Measurements from ENCODE around the gene MPZ.

The MPZ gene

DNA sequence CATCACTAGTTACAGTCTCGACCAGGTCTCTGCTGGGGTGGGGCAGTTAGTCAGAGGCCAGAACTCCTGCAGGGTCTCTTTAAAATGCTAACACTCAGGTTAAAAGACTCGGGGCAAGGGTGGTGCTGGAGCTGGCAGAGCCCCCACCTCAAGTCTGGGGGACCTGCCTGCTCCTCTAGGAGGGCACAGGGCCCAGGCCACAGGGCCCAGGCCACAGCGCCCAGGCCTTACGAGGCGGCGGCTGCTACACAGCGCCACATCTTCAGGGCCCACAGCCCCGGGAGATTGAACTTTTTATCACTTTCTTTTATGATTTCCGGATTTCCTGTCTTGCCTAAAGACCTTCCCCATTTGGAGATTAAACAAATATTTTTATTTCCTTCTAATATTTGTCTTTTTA lies 10.4 kb downstream of the MPZ start:
- no peak overlapping the region for H3K4me3 ChIP-seq (replicated peaks; ENCODE audit: low read depth, low read length)
- DNase-seq (ENCODE audit: low read depth), result no peak
- TF ChIP-seq, protein P1, sequence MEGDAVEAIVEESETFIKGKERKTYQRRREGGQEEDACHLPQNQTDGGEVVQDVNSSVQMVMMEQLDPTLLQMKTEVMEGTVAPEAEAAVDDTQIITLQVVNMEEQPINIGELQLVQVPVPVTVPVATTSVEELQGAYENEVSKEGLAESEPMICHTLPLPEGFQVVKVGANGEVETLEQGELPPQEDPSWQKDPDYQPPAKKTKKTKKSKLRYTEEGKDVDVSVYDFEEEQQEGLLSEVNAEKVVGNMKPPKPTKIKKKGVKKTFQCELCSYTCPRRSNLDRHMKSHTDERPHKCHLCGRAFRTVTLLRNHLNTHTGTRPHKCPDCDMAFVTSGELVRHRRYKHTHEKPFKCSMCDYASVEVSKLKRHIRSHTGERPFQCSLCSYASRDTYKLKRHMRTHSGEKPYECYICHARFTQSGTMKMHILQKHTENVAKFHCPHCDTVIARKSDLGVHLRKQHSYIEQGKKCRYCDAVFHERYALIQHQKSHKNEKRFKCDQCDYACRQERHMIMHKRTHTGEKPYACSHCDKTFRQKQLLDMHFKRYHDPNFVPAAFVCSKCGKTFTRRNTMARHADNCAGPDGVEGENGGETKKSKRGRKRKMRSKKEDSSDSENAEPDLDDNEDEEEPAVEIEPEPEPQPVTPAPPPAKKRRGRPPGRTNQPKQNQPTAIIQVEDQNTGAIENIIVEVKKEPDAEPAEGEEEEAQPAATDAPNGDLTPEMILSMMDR (IDR thresholded peaks at IDR 0.05; ENCODE audit: low read length, missing control alignments), result no peak

DNA sequence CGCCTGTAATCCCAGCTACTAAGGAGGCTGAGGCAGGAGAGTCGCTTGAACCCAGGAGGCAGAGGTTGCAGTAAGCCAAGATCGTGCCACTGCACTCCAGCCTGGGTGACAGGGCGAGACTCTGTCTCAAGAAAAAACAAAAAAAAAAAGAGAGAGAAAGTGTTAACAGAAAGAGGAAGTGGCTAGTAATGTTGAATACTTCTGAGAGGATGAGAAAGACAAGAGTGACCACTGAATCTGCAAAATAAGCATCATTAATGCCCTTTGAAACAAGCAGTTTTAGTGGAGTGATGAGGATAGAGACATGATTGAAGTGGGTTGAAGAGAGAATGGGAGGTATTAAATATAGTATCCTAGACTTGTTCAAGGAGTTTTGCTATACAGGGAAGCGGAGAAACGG lies 11.7 kb downstream of the MPZ start:
- TF ChIP-seq, protein P1 (IDR thresholded peaks at IDR 0.05; ENCODE audit: low read length, missing control alignments), result no peak
- DNase-seq (ENCODE audit: low read depth), result no peak
- H3K4me3 ChIP-seq (replicated peaks; ENCODE audit: low read depth, low read length), result no peak overlapping the region

DNA sequence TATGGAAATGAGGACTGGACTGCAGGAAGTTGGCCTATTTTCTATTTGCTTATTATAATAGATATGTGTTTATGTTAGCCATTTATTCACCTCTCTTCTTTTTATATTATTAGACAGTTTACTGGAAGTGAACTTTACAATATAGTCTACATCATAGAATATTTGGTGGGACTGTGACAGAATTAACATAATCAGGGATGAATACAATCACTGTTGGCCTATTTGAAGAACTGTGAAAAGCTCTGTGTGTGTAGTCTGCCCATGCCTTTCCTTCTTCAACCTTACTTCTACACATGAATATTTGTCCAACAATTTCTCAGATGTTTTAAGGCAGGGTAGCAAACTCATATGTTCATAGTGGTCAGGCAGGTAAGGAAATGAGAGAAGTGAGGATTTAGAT lies 12.4 kb downstream of the MPZ start:
- TF ChIP-seq, protein P1 (IDR thresholded peaks at IDR 0.05; ENCODE audit: low read length, missing control alignments), result no peak
- DNase-seq (ENCODE audit: low read depth), result no peak
- no peak overlapping the region for H3K4me3 ChIP-seq (replicated peaks; ENCODE audit: low read depth, low read length)

DNA sequence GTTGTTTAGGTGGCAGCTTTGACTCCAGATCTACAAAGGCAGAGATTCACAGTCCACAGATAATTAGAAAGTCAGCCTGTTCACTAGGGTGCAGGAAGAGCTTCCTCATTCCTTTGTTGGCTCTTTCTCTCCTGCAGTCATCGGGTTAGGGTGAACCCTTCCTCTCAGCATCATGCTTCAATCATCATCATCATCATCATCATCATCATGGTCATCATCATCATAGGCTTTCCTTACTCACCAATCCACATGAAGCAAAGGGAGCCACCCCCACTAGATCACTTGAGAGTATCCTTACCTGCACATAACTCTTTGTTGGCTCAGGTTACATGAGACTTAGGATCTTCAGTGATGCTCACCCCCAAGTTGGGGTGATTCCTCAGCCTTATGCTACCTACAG lies 19.0 kb downstream of the MPZ start:
- no peak overlapping the region for H3K4me3 ChIP-seq (replicated peaks; ENCODE audit: low read depth, low read length)
- DNase-seq (ENCODE audit: low read depth), result no peak
- TF ChIP-seq, protein P1 (IDR thresholded peaks at IDR 0.05; ENCODE audit: low read length, missing control alignments), result no peak

DNA sequence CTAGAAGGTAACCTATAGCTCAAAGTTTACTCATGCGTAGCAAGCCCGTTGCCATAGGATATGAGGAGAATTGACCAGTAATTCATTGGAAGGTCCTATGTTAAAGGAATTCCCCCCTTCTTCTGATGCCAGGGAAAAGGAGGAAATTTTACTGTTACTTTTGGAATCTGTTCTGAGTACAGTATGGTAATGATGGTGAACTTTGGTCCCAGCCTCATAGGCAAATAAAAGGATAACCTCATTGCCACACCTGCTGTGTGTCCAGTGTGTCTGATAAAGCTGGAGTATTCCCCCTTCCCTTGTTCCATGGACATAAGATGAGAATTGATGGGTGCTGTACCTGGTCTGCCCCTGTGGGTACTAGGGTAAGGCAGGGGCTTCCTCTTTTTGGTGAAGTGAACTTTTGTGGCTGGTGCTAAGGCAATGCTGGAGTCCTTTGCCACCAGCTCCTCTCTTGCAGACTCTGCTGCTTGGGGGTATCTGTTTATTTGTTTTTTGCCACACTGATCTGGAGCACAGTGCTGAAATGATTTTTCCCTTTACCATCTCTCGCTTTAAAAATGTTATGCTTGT lies 22.2 kb downstream of the MPZ start:
- no peak overlapping the region for H3K4me3 ChIP-seq (replicated peaks; ENCODE audit: low read depth, low read length)
- TF ChIP-seq, protein P1 (IDR thresholded peaks at IDR 0.05; ENCODE audit: low read length, missing control alignments), result no peak
- no peak for DNase-seq (ENCODE audit: low read depth)

DNA sequence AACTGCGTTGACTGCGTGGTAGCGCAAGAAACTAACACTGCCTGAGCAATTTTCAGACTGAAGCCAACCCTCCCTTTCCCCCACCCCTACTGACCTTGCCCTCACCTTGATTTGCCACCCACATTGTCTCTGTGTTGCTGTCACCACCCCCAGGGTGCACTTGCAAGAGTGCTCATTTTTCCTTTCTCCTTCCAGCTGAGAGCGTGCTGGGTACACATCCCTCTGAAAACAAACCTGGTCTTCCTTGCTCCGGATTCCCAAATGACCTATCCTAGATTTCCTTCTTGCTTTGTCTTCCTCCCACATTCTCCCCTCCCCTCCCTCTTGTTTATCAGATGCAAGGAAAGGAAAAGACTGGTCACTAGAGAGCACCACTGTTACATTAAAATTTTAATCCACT lies 24.2 kb downstream of the MPZ start:
- TF ChIP-seq, protein P1 (IDR thresholded peaks at IDR 0.05; ENCODE audit: low read length, missing control alignments), result no peak
- DNase-seq (ENCODE audit: low read depth), result no peak

DNA sequence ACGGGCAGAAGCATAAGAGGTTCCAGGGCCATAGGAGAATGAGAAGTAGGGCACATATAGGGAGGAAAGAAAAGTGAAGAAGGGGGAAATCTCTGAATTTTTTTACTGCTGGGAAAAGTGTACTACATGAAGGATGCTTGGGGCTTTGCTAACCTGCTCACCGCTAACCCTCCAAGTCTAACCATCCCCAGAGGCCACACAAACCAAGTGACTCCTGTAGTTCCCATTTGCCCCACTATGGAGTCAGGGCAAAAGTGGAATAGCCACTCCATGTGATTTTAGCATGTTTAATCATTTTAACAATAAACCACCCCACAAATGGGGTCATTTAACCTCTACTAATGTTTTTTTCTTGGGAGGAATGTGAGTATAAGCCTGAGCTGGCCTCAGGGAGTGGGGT lies 24.7 kb downstream of the MPZ start:
- DNase-seq (ENCODE audit: low read depth), result no peak
- TF ChIP-seq, protein P1 (IDR thresholded peaks at IDR 0.05; ENCODE audit: low read length, missing control alignments), result no peak
- no peak overlapping the region for H3K4me3 ChIP-seq (replicated peaks; ENCODE audit: low read depth, low read length)

More for the DNA sequence above, 24.2 kb downstream of the MPZ start:
- H3K4me3 ChIP-seq (replicated peaks; ENCODE audit: low read depth, low read length), result no peak overlapping the region
